Measurements from ENCODE around the gene DDX51. TPM values are rescaled to one million over a fixed set of nuclear protein-coding genes. Genes with fewer than 3 reads are reported as not detected.

The DDX51 gene
- total RNA-seq, 1 donor = 8.2 TPM

- H3K4me3 ChIP-seq (ENCODE audit: low read depth, low read length) = no peak overlapping the region
- TF ChIP-seq CTCF (IDR thresholded peaks at IDR 0.05; ENCODE audit: insufficient read depth, low read depth, low read length) = no peak
- no peak for DNase-seq (ENCODE audit: low read depth)
Measured at GRCh38 chr12:132182711-132183365, 38.7 kb upstream of the DDX51 start.

- no peak for TF ChIP-seq CTCF (IDR thresholded peaks at IDR 0.05; ENCODE audit: insufficient read depth, low read depth, low read length)
- no peak overlapping the region for H3K4me3 ChIP-seq (ENCODE audit: low read depth, low read length)
- no peak for DNase-seq (ENCODE audit: low read depth)
Measured at GRCh38 chr12:132182206-132182710, 38.1 kb upstream of the DDX51 start.

- no peak for DNase-seq (ENCODE audit: low read depth)
- H3K4me3 ChIP-seq (ENCODE audit: low read depth, low read length) = no peak overlapping the region
- TF ChIP-seq CTCF (IDR thresholded peaks at IDR 0.05; ENCODE audit: insufficient read depth, low read depth, low read length) = no peak
Measured at GRCh38 chr12:132181570-132182200, 37.6 kb upstream of the DDX51 start.

GRCh38 chr12:132180648-132181546 lies 36.8 kb upstream of the DDX51 start:
- TF ChIP-seq CTCF (IDR thresholded peaks at IDR 0.05; ENCODE audit: insufficient read depth, low read depth, low read length) = no peak
- no peak overlapping the region for H3K4me3 ChIP-seq (ENCODE audit: low read depth, low read length)
- DNase-seq (ENCODE audit: low read depth) = no peak

- TF ChIP-seq CTCF (IDR thresholded peaks at IDR 0.05; ENCODE audit: insufficient read depth, low read depth, low read length) = no peak
- DNase-seq (ENCODE audit: low read depth) = no peak
- no peak overlapping the region for H3K4me3 ChIP-seq (ENCODE audit: low read depth, low read length)
Measured at GRCh38 chr12:132179431-132180362, 35.6 kb upstream of the DDX51 start.

Data from fibroblast of villous mesenchyme (primary cell).